ENCODE measurements around the gene MRPS12. TPM values are rescaled to one million over a fixed set of nuclear protein-coding genes. Genes with fewer than 3 reads are reported as not detected.

Gene MRPS12
- total and polyA plus RNA-seq, 2 of the 4 experiments (the other 2 are of a cell fraction), result 26.7 to 75.4 TPM

DNA sequence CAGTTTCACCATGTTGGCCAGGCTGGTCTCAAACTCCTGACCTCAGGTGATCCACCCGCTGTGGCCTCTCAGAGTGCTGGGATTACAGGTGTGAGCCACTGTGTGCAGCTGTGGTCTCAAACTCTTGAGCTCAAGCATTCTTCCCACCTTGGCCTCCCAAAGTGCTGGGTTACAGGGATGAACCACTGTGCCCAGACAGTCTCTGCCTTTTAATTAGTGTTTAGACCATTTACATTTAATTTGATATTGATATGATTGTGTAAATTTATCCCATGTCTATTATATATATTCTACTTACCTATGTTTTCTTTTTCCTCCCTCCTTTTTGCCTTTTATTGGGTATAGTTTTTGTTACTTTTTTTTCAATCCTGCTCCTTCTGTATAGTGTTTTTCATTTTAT lies 29.1 kb upstream of the MRPS12 start:
- no TSS peak for BruUV-seq (replicated peaks)
- intact Hi-C loops (cut with micrococcal nuclease), result no loop called here
- Histone ChIP-seq H3K79me1 (ENCODE audit: low read depth in 1 of 2, low read length in 2 of 2) (peaks cover 20 to 49% of the 10 kb centered on the region in 2 experiments), H3K9me1 (ENCODE audit: insufficient read depth, low read length) (no peaks in the 10 kb centered on the region; the same call in none of the 2 replicates), H2BK5ac (ENCODE audit: low read depth, low read length, poor library complexity, severe bottlenecking) (no peak overlapping the region), H3K4me2 (ENCODE audit: low read depth, low read length) (no peak overlapping the region), H3K14ac (replicated peaks; ENCODE audit: low read depth, low read length) (no peak overlapping the region), H2AFZ (replicated peaks; ENCODE audit: low read length, poor library complexity) (no peak overlapping the region), H4K5ac (ENCODE audit: low read depth, low read length) (no peak overlapping the region), H3K27ac (ENCODE audit: insufficient read depth, low read length) (no peak overlapping the region), H3K36me3 (ENCODE audit: control insufficient read depth, insufficient read depth, low read length) (peaks cover 8% of the 10 kb centered on the region; the same call in 1 of the 2 replicates), H3K27me3 (ENCODE audit: control insufficient read depth, insufficient read depth, low read length) (no peaks in the 10 kb centered on the region), H3K4me3 (ENCODE audit: insufficient read depth, low read depth, low read length) (no peak overlapping the region), H2AK9ac (replicated peaks; ENCODE audit: low read depth, low read length, poor library complexity) (no peak overlapping the region), H4K20me1 (ENCODE audit: insufficient read depth, low read length) (peaks cover 1% of the 10 kb centered on the region), H3K18ac (ENCODE audit: low read depth, low read length) (no peak overlapping the region), H3K9ac (ENCODE audit: low read depth, low read length) (no peak overlapping the region), H2BK20ac (ENCODE audit: low read depth, low read length) (no peak overlapping the region), H3K56ac (ENCODE audit: extremely low read depth, insufficient read depth, low read length) (no peak overlapping the region), H2BK15ac (ENCODE audit: low read depth, low read length) (no peak overlapping the region), H3K4ac (ENCODE audit: low read depth, low read length) (no peak overlapping the region), H3K4me1 (ENCODE audit: control insufficient read depth, insufficient read depth, low read length) (peaks cover 3% of the 10 kb centered on the region; the same call in 1 of the 2 replicates), H4K8ac (ENCODE audit: low read depth in 2 of 2, low read length in 2 of 2) (no peak overlapping the region), H3K9me3 (ENCODE audit: control insufficient read depth, insufficient read depth, low read length) (no peaks in the 10 kb centered on the region), H2AK5ac (ENCODE audit: low read depth, low read length) (no peak overlapping the region), H4K91ac (ENCODE audit: insufficient read depth, low read depth, low read length) (no peak overlapping the region), H2BK120ac (ENCODE audit: low read depth, low read length) (no peak overlapping the region), H3K23ac (ENCODE audit: low read depth, low read length) (no peak overlapping the region)
- DNase-seq, result no peak
- in situ Hi-C loops (cut with MboI; ENCODE audit: low sequenced_read_pairs), result loop anchor here (25.0 kb wide), 1 partner anchor 164 kb away; the partner anchor contains the start of gene CAPN12
- ChIA-PET POLR2A (ENCODE audit: unreplicated experiment) (no interaction called here), CTCF (interaction anchor here (1.5 kb wide), 1 partner anchor 14 kb away, joined by 4 read pairs; no protein-coding TSS in a partner anchor)
- TF ChIP-seq RFX5 (IDR thresholded peaks at IDR 0.05; ENCODE audit: low read depth, low read length), result no peak
- no peak for TF ChIP-seq SMC3 (IDR thresholded peaks at IDR 0.05; ENCODE audit: low read depth, low read length)
- no peak for TF ChIP-seq FOS (IDR thresholded peaks at IDR 0.05; ENCODE audit: low read depth, low read length)
- no peak for TF ChIP-seq CHD1 (IDR thresholded peaks at IDR 0.05; ENCODE audit: low read depth, low read length)
- TF ChIP-seq RAD21 (IDR thresholded peaks at IDR 0.05; ENCODE audit: low read length), result no peak
- TF ChIP-seq CEBPB (IDR thresholded peaks at IDR 0.05; ENCODE audit: low read depth, low read length), result no peak
- TF ChIP-seq, protein P1, sequence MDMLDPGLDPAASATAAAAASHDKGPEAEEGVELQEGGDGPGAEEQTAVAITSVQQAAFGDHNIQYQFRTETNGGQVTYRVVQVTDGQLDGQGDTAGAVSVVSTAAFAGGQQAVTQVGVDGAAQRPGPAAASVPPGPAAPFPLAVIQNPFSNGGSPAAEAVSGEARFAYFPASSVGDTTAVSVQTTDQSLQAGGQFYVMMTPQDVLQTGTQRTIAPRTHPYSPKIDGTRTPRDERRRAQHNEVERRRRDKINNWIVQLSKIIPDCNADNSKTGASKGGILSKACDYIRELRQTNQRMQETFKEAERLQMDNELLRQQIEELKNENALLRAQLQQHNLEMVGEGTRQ (IDR thresholded peaks at IDR 0.05; ENCODE audit: low read depth, low read length), result no peak
- TF ChIP-seq RCOR1 (IDR thresholded peaks at IDR 0.05; ENCODE audit: insufficient replicate concordance, low read length), result no peak
- no peak for TF ChIP-seq POLR2A (IDR thresholded peaks at IDR 0.05; ENCODE audit: low read depth, low read length)
- TF ChIP-seq BHLHE40 (IDR thresholded peaks at IDR 0.05; ENCODE audit: low read depth, low read length), result no peak
- TF ChIP-seq MAFK (IDR thresholded peaks at IDR 0.05; ENCODE audit: low read depth, low read length), result no peak
- TF ChIP-seq MXI1 (IDR thresholded peaks at IDR 0.05; ENCODE audit: borderline replicate concordance, low read depth, low read length), result no peak
- no peak for TF ChIP-seq MAZ (IDR thresholded peaks at IDR 0.05; ENCODE audit: borderline replicate concordance, low read depth, low read length)
- TF ChIP-seq, protein P2, sequence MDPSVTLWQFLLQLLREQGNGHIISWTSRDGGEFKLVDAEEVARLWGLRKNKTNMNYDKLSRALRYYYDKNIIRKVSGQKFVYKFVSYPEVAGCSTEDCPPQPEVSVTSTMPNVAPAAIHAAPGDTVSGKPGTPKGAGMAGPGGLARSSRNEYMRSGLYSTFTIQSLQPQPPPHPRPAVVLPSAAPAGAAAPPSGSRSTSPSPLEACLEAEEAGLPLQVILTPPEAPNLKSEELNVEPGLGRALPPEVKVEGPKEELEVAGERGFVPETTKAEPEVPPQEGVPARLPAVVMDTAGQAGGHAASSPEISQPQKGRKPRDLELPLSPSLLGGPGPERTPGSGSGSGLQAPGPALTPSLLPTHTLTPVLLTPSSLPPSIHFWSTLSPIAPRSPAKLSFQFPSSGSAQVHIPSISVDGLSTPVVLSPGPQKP (IDR thresholded peaks at IDR 0.05; ENCODE audit: borderline replicate concordance, low read depth, low read length), result no peak
- TF ChIP-seq, protein P3, sequence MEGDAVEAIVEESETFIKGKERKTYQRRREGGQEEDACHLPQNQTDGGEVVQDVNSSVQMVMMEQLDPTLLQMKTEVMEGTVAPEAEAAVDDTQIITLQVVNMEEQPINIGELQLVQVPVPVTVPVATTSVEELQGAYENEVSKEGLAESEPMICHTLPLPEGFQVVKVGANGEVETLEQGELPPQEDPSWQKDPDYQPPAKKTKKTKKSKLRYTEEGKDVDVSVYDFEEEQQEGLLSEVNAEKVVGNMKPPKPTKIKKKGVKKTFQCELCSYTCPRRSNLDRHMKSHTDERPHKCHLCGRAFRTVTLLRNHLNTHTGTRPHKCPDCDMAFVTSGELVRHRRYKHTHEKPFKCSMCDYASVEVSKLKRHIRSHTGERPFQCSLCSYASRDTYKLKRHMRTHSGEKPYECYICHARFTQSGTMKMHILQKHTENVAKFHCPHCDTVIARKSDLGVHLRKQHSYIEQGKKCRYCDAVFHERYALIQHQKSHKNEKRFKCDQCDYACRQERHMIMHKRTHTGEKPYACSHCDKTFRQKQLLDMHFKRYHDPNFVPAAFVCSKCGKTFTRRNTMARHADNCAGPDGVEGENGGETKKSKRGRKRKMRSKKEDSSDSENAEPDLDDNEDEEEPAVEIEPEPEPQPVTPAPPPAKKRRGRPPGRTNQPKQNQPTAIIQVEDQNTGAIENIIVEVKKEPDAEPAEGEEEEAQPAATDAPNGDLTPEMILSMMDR (conservative IDR thresholded peaks at IDR 0.05; ENCODE audit: low read depth, low read length), result no peak
- no peak for TF ChIP-seq NFE2L2 (IDR thresholded peaks at IDR 0.05; ENCODE audit: low read depth, low read length)
- dilution Hi-C loops (cut with HindIII; ENCODE audit: low sequenced_read_pairs, unreplicated experiment), result no loop called here
- 100% methylated on average over 1 of the region's 1 CpG; no CpG with 5 or more reads in 1 of the 2 experiments for WGBS, 2 experiments (ENCODE audit: extremely low coverage in 2 of 2, insufficient read length in 1 of 2)
- no peak for ATAC-seq (ENCODE audit: low read depth)
